A549 treated with dexamethasone at 1 μM for 4 hours (cell line): ENCODE data around the gene ADAMTS12. TPM values are rescaled to one million over a fixed set of nuclear protein-coding genes. Genes with fewer than 3 reads are reported as not detected.

Experiments
- total RNA-seq: library from RNA; stranded (reverse); fragments of 200-300 nt; extraction: Qiagen RNA extraction; gene quantifications from 5 replicates; pipeline ENCODE4 v1.2.3, GENCODE V29; 2022

Gene ADAMTS12, protein sequence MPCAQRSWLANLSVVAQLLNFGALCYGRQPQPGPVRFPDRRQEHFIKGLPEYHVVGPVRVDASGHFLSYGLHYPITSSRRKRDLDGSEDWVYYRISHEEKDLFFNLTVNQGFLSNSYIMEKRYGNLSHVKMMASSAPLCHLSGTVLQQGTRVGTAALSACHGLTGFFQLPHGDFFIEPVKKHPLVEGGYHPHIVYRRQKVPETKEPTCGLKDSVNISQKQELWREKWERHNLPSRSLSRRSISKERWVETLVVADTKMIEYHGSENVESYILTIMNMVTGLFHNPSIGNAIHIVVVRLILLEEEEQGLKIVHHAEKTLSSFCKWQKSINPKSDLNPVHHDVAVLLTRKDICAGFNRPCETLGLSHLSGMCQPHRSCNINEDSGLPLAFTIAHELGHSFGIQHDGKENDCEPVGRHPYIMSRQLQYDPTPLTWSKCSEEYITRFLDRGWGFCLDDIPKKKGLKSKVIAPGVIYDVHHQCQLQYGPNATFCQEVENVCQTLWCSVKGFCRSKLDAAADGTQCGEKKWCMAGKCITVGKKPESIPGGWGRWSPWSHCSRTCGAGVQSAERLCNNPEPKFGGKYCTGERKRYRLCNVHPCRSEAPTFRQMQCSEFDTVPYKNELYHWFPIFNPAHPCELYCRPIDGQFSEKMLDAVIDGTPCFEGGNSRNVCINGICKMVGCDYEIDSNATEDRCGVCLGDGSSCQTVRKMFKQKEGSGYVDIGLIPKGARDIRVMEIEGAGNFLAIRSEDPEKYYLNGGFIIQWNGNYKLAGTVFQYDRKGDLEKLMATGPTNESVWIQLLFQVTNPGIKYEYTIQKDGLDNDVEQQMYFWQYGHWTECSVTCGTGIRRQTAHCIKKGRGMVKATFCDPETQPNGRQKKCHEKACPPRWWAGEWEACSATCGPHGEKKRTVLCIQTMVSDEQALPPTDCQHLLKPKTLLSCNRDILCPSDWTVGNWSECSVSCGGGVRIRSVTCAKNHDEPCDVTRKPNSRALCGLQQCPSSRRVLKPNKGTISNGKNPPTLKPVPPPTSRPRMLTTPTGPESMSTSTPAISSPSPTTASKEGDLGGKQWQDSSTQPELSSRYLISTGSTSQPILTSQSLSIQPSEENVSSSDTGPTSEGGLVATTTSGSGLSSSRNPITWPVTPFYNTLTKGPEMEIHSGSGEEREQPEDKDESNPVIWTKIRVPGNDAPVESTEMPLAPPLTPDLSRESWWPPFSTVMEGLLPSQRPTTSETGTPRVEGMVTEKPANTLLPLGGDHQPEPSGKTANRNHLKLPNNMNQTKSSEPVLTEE (N-terminal part only)
- 5.7 to 7.6 TPM (median 7.3 TPM) in 5 replicates for total RNA-seq

GRCh38 chr5:33891788-33892619 lies at the start of gene ADAMTS12:
Gene ADAMTS12, minus strand, starts transcription at chr5:33891990. Its CDS starts 134 bp downstream, at chr5:33891856.

GRCh38 chr5:33936381-33937016 lies 44.7 kb upstream of the ADAMTS12 start, which contains the start of gene RXFP3:
Gene RXFP3, plus strand, starts transcription at chr5:33936386. Its CDS starts 355 bp downstream, at chr5:33936741.

Other genes starting within 250 kb of the ADAMTS12 start
- gene RXFP3, start 44.4 kb upstream of the ADAMTS12 start, total RNA-seq: not detected in 5 replicates
- not detected in 5 replicates for gene SLC45A2, start 92.7 kb upstream of the ADAMTS12 start, total RNA-seq
- gene AMACR, start 116.1 kb upstream of the ADAMTS12 start, total RNA-seq: 14.1 to 17.0 TPM (median 15.1 TPM) in 5 replicates
- gene C1QTNF3, start 151.2 kb upstream of the ADAMTS12 start, total RNA-seq: 0.12 to 0.24 TPM (median 0.17 TPM) in 4 of 5 replicates, not detected in the other